C4-2B (cell line): ENCODE data around the gene NUP205.
A peak's percentile ranks its signal among the peaks of the same experiment; 100 is the strongest.
"Not testable (repeated sequence)": the region's sequence is repeated elsewhere in the genome, so short reads cannot be mapped to it uniquely, and the experiment has no call there.

Source experiments
- H3K27ac ChIP-seq: fragments of 450-650 bp; 2 replicates; pipeline ENCODE4 v1.5.1; 2017
- CTCF ChIP-seq: fragments of 450-650 bp; conservative IDR thresholded peaks from 2 replicates; pipeline ENCODE4 v1.5.1; 2017; ENCODE audit warnings: mild to moderate bottlenecking
- ZFX ChIP-seq: fragments of 450-650 bp; IDR thresholded peaks from 2 replicates; pipeline ENCODE4 v1.6.1; 2017

NUP205 gene

DNA sequence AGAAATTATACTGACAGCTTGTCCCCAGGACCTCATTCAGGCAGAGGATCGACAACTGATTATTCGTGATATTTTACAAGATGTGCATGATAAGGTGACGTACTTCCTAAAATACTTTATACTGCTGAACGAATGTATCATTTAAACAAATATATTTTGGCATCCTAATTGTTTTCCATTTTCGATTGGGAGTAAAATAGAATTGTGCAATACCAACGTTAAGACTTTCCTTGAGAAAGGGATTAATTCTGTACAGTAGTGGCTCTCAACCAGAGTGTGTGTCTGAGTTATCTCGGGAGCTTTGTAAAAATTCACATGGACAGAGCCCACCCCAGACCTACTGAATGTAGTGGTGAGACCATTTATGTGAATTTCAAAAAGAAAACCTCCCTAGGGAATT is 60.8 kb downstream of the NUP205 start:
- TF ChIP-seq ZFX: no peak
- no peak for TF ChIP-seq CTCF

GRCh38 chr7:135620447-135620846 is 62.7 kb downstream of the NUP205 start:
- no peak overlapping the region for H3K27ac ChIP-seq
- TF ChIP-seq CTCF (no peak), ZFX (no peak)

More for the DNA sequence above, 60.8 kb downstream of the NUP205 start:
- no peak overlapping the region for H3K27ac ChIP-seq

DNA sequence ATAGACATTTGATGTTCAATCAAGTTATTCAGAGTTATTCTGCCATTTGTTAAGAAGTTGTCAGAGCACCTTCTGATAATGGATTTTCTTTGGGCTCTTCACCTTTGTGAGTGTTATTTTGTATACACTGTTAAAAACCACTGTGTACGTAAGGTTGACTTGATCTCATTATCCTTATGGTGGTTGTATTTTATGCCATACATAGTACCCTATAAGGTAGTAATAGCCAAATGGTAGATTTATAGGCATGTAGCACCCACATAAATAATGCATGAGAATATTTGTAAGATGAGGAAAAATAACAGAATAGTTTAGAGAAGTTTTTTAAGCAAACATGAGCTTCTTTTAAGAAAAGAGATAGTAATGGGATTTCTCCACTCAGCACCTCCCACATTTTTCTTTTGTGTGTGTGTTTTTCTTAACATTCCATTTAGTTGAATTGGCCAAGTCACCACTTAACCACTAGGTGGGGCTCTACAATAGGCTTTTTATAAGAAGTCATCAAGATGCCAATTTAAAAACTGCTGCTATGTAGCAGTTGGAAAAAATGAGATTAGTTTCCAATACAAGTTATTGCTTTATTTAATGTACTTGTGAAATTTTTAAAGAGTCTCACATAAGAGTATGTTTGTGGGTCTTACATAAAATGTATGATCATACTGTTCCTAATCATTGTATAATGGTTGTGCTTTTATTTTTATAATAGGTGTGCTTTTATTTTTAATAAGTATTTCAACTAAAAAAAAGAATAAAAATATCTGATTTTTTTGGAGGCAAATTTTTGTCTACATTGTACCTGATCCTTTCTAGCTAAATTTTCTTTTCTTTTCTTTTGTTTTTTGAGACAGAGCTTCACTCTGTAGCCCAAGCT is 63.5 kb downstream of the NUP205 start:
- no peak overlapping the region for H3K27ac ChIP-seq

GRCh38 chr7:135634191-135634878 is 76.6 kb downstream of the NUP205 start:
- no peak for TF ChIP-seq CTCF
- TF ChIP-seq ZFX: no peak
- H3K27ac ChIP-seq: no peak overlapping the region

More for the DNA sequence above, 63.5 kb downstream of the NUP205 start:
- TF ChIP-seq CTCF (peak; percentile 99), ZFX (no peak)

DNA sequence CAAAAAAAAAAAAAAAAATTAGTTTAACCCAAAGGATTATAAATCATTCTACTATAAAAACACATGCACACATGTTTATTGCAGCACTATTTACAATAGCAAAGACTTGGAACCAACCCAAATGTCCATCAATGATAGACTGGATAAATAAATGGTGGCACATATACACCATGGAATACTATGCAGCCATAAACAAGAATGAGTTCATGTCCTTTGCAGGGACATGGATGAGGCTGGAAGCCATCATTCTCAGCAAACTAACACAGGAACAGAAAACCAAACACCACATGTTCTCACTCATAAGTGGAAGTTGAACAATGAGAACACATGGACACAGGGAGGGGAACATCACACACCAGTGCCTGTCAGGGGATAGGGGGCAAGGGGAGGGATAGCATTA is 82.0 kb downstream of the NUP205 start:
- not testable (repeated sequence) for H3K27ac ChIP-seq

DNA sequence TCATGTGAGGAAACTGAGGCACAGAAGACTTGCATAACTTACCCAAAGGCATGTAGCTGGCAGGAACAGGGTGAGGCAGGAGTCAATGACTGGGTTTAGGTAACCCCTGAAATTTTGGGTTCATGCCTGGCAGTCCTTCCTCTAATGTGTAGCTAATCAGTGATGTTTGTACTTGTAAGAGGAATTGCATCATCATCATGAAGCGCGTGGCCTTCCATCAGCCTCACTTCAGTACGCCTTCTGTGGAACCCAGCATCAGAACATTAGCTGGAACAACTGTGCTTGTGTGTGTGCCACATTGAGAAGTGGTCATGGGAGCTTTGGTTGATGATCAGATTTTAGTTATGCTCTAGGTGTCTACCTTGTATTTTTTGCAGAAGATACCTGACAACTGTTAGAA is 86.4 kb downstream of the NUP205 start:
- TF ChIP-seq ZFX (no peak), CTCF (no peak)
- H3K27ac ChIP-seq: no peak overlapping the region

DNA sequence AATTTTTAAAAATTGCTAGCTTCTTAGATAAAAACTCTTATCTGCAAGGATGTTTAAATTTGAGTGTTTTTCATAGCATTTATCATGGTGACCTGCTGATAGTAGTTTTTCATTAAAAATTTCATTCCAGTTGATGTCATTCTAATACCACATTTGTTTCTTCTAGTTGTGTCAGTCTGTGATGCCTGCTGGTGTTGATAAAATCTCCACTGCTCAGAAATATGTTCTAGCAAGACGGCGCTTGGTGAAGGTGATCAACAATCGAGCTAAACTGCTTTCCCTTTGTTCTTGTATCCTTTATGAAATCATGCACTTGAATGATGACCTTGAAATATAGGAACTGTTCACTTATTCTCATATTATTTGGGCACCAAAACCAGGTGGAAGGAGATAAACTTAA is 87.0 kb downstream of the NUP205 start:
- TF ChIP-seq CTCF: no peak
- TF ChIP-seq ZFX: no peak
- no peak overlapping the region for H3K27ac ChIP-seq
